ENCODE results near the gene YWHAG.

YWHAG gene

DNA sequence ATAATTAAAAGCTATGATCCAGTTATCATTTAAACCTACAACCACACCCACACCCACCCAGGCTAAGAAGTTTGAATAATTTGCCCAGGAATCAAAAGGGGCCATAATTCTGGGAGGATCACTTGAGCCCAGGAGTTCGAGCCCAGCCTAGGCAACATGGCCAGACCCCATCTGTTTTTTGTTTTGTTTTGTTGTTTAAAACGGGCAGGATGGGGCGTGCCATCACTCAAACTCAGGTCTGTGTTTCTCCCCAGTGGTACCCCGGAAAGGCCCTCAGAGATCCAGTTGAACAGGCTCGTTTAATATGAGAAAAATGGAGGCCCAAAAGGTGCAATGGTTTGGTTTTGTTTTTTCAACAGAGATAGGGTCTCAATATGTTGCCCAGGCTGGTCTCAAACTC lies 33.0 kb downstream of the YWHAG start:
- no peaks in the 10 kb centered on the region for H3K79me2 ChIP-seq (ENCODE audit: control insufficient read depth, insufficient read depth, low read length, poor library complexity)
- H3K36me3 ChIP-seq (ENCODE audit: control insufficient read depth in 1 of 2, insufficient read depth in 2 of 2, low read length in 2 of 2), result peaks cover 31 to 50% of the 10 kb centered on the region in 2 experiments
- H3K27ac ChIP-seq (ENCODE audit: low read depth, low read length), result no peak overlapping the region
- no peak overlapping the region for H3K4me2 ChIP-seq (ENCODE audit: low read length)
- no peak overlapping the region for H4K8ac ChIP-seq (ENCODE audit: low read depth, low read length)
- H2BK5ac ChIP-seq (ENCODE audit: low read depth, low read length, poor library complexity), result no peak overlapping the region
- no peak overlapping the region for H2AFZ ChIP-seq (ENCODE audit: insufficient read depth, low read length, poor library complexity)
- H3K23ac ChIP-seq (ENCODE audit: low read length), result no peak overlapping the region
- H3K4me3 ChIP-seq (ENCODE audit: low read depth, low read length), result no peak overlapping the region
- H4K91ac ChIP-seq (ENCODE audit: low read depth, low read length), result no peak overlapping the region
- no peak overlapping the region for H3K9ac ChIP-seq (ENCODE audit: low read length)
- H3K4ac ChIP-seq (ENCODE audit: low read depth, low read length), result no peak overlapping the region
- H3K18ac ChIP-seq (ENCODE audit: low read length), result no peak overlapping the region
- no peaks in the 10 kb centered on the region for H3K9me3 ChIP-seq (ENCODE audit: insufficient read depth, low read depth, low read length)
- H2BK120ac ChIP-seq (ENCODE audit: insufficient read depth, low read length, poor library complexity), result no peak overlapping the region
- no peak overlapping the region for H2AK5ac ChIP-seq (ENCODE audit: low read length)
- no peak overlapping the region for H2BK12ac ChIP-seq (ENCODE audit: low read length)
- no peaks in the 10 kb centered on the region for H3K79me1 ChIP-seq (ENCODE audit: low read length)
- H4K12ac ChIP-seq (ENCODE audit: low read depth, low read length), result no peak overlapping the region
- WGBS (ENCODE audit: extremely low coverage, insufficient coverage, insufficient read length), result no CpG with 5 or more reads among the region's 5 CpGs
- H3K4me1 ChIP-seq (ENCODE audit: control insufficient read depth in 1 of 2, insufficient read depth in 2 of 2, low read length in 2 of 2), result no peaks in the 10 kb centered on the region
- no peak overlapping the region for H3K14ac ChIP-seq (ENCODE audit: low read length)
- no peak for DNase-seq
- no peaks in the 10 kb centered on the region for H3K27me3 ChIP-seq (ENCODE audit: insufficient read depth, low read length)

DNA sequence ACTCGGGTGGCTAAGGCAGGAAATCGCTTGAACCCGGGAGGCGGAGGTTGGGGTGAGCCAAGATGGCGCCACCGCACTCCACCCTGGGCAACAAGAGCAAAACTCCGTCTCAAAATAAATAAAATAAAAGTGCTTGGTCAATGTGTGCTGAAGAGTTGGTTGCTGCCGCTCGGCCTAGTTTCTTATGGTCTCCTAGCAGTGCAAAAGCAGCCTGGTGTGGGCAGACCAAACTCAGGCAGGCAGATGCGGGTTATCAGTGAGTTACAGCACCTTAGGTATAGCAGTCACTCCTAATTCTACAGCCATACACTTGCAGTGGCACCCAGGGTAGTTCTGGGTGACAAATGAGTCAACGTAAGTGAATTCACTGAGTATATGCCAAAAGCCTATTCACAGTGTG lies 33.7 kb downstream of the YWHAG start:
- no peak overlapping the region for H3K23ac ChIP-seq (ENCODE audit: low read length)
- no peaks in the 10 kb centered on the region for H3K79me1 ChIP-seq (ENCODE audit: low read length)

DNA sequence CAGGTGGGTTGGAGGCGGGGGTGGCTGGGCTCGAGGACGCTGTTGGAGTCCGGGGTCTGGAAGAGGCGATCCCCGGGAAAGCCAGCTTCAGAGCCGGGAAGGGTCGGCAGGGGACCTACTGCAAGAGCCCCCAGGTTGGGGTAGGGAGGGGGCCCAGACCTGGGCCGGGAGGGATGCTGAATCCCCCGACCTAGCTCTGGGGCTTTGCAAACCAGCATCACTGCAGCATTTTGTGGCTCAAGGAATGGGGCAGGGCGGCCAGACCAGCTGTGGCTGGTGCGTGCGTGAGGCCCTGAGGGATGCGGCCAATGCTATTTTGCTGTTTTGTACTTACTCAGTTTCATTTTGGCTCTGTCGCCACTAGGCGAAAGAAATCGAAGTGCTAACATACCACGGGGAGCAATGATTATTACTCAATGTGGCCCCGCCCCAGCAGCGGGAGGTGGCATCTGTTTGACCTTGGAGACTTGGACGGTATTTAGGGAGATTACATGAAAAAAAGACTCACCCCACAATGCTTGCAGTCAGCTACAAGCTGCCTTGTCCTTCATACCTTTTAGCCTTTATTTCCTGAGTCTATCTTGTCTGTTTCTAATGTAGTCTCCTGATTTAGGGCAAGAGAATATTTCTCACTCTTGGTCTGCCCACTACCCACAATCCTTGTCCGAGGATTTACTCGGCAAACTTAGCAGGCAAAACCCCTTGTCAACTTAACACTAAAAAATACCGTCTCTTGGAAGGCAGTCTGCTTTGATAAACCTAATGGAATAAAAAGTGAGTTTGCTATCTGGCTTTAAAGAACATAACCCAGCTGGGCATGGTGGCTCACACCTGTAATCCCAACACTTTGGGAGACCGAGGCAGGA lies 40.1 kb downstream of the YWHAG start:
- Histone ChIP-seq H3K4me2 (ENCODE audit: low read length) (peak overlapping the region; percentile 84), H3K14ac (ENCODE audit: low read length) (peak overlapping the region; percentile 83), H3K27ac (ENCODE audit: low read depth, low read length) (peak overlapping the region; percentile 87), H3K23ac (ENCODE audit: low read length) (no peak overlapping the region), H4K8ac (ENCODE audit: low read depth, low read length) (peak overlapping the region; percentile 89), H3K27me3 (ENCODE audit: insufficient read depth, low read length) (no peaks in the 10 kb centered on the region), H2BK12ac (ENCODE audit: low read length) (peak overlapping the region; percentile 72), H4K91ac (ENCODE audit: low read depth, low read length) (peak overlapping the region; percentile 91), H2AFZ (ENCODE audit: insufficient read depth, low read length, poor library complexity) (peak overlapping the region; percentile 85), H2BK5ac (ENCODE audit: low read depth, low read length, poor library complexity) (peak overlapping the region; percentile 75), H3K79me2 (ENCODE audit: control insufficient read depth, insufficient read depth, low read length, poor library complexity) (peaks cover 5% of the 10 kb centered on the region), H4K12ac (ENCODE audit: low read depth, low read length) (peak overlapping the region; percentile 93), H2AK5ac (ENCODE audit: low read length) (peak overlapping the region; percentile 60), H3K9ac (ENCODE audit: low read length) (peak overlapping the region; percentile 35), H3K36me3 (ENCODE audit: control insufficient read depth in 1 of 2, insufficient read depth in 2 of 2, low read length in 2 of 2) (peaks cover 2% of the 10 kb centered on the region in 2 experiments), H3K79me1 (ENCODE audit: low read length) (peaks cover 12% of the 10 kb centered on the region), H3K4me1 (ENCODE audit: control insufficient read depth in 1 of 2, insufficient read depth in 2 of 2, low read length in 2 of 2) (peaks cover 8 to 9% of the 10 kb centered on the region in 2 experiments), H3K18ac (ENCODE audit: low read length) (peak overlapping the region; percentile 73), H3K4ac (ENCODE audit: low read depth, low read length) (peak overlapping the region; percentile 72), H3K4me3 (ENCODE audit: low read depth, low read length) (peak overlapping the region; percentile 75), H3K9me3 (ENCODE audit: insufficient read depth, low read depth, low read length) (peaks cover 3% of the 10 kb centered on the region), H2BK120ac (ENCODE audit: insufficient read depth, low read length, poor library complexity) (peak overlapping the region; percentile 52)
- peak; percentile 90 for DNase-seq
- no CpG with 5 or more reads among the region's 25 CpGs for WGBS (ENCODE audit: extremely low coverage, insufficient coverage, insufficient read length)

More for the DNA sequence above, 33.7 kb downstream of the YWHAG start:
- Histone ChIP-seq H4K8ac (ENCODE audit: low read depth, low read length) (no peak overlapping the region), H2BK5ac (ENCODE audit: low read depth, low read length, poor library complexity) (no peak overlapping the region), H3K18ac (ENCODE audit: low read length) (peak overlapping the region; percentile 47), H3K27me3 (ENCODE audit: insufficient read depth, low read length) (no peaks in the 10 kb centered on the region), H2AFZ (ENCODE audit: insufficient read depth, low read length, poor library complexity) (no peak overlapping the region), H4K91ac (ENCODE audit: low read depth, low read length) (no peak overlapping the region), H2BK12ac (ENCODE audit: low read length) (no peak overlapping the region), H3K9me3 (ENCODE audit: insufficient read depth, low read depth, low read length) (no peaks in the 10 kb centered on the region), H3K4me2 (ENCODE audit: low read length) (no peak overlapping the region), H3K4me1 (ENCODE audit: control insufficient read depth in 1 of 2, insufficient read depth in 2 of 2, low read length in 2 of 2) (no peaks in the 10 kb centered on the region), H3K14ac (ENCODE audit: low read length) (no peak overlapping the region), H3K4me3 (ENCODE audit: low read depth, low read length) (no peak overlapping the region), H2BK120ac (ENCODE audit: insufficient read depth, low read length, poor library complexity) (no peak overlapping the region), H3K79me2 (ENCODE audit: control insufficient read depth, insufficient read depth, low read length, poor library complexity) (no peaks in the 10 kb centered on the region), H3K9ac (ENCODE audit: low read length) (no peak overlapping the region), H2AK5ac (ENCODE audit: low read length) (no peak overlapping the region), H3K4ac (ENCODE audit: low read depth, low read length) (peak overlapping the region; percentile 18), H3K27ac (ENCODE audit: low read depth, low read length) (no peak overlapping the region), H4K12ac (ENCODE audit: low read depth, low read length) (no peak overlapping the region), H3K36me3 (ENCODE audit: control insufficient read depth in 1 of 2, insufficient read depth in 2 of 2, low read length in 2 of 2) (peaks cover 30 to 45% of the 10 kb centered on the region in 2 experiments)
- no CpG with 5 or more reads among the region's 11 CpGs for WGBS (ENCODE audit: extremely low coverage, insufficient coverage, insufficient read length)
- no peak for DNase-seq

DNA sequence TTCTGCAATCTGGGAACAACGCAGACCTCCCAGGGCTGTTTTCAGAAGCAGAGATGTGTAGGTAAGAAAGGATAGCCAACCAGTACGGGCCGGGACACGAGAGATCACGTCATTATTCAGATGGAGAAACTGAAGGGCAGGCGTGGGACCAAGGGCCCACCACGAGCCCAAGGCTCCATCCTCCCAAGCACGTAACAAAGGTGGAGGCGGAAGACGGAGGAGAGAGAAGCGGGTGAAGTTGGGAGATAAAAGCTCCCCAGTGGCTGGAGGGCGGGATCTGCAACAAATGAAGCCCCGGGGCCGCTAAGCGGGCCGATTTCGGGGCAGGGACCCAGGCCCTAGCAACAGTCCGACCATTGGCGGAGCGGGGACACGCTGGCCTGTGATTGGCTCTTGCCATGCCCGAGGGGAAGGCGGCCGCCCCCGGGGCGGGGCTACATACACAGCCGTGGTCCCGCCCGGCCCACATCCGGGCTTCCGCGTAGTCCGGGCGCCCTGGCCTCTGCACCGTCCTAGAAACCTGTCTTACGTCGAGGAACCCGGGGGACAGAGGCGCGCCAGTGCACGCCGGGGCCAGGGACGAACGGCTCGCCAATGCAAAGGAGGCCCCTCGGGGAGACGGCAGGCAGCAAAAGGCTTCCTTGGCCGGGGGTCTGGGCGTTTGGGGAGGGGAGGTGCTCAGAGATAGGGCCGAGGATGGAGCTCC lies 40.9 kb downstream of the YWHAG start:
- peak overlapping the region; percentile 35 for H3K9ac ChIP-seq (ENCODE audit: low read length)
- H4K8ac ChIP-seq (ENCODE audit: low read depth, low read length), result peak overlapping the region; percentile 93
- H3K79me1 ChIP-seq (ENCODE audit: low read length), result peaks cover 12% of the 10 kb centered on the region
- H2AFZ ChIP-seq (ENCODE audit: insufficient read depth, low read length, poor library complexity), result peak overlapping the region; percentile 85
- H3K36me3 ChIP-seq (ENCODE audit: control insufficient read depth in 1 of 2, insufficient read depth in 2 of 2, low read length in 2 of 2), result peaks cover 2% of the 10 kb centered on the region in 2 experiments
- H3K27ac ChIP-seq (ENCODE audit: low read depth, low read length), result peak overlapping the region; percentile 87
- peaks cover 3% of the 10 kb centered on the region for H3K9me3 ChIP-seq (ENCODE audit: insufficient read depth, low read depth, low read length)
- H2BK5ac ChIP-seq (ENCODE audit: low read depth, low read length, poor library complexity), result peak overlapping the region; percentile 75
- peaks cover 8 to 11% of the 10 kb centered on the region in 2 experiments for H3K4me1 ChIP-seq (ENCODE audit: control insufficient read depth in 1 of 2, insufficient read depth in 2 of 2, low read length in 2 of 2)
- H3K4me2 ChIP-seq (ENCODE audit: low read length), result peak overlapping the region; percentile 84
- peak overlapping the region; percentile 72 for H3K4ac ChIP-seq (ENCODE audit: low read depth, low read length)
- H3K18ac ChIP-seq (ENCODE audit: low read length), result peak overlapping the region; percentile 73
- peak overlapping the region; percentile 91 for H4K91ac ChIP-seq (ENCODE audit: low read depth, low read length)
- WGBS (ENCODE audit: extremely low coverage, insufficient coverage, insufficient read length), result no CpG with 5 or more reads among the region's 50 CpGs
- H2BK12ac ChIP-seq (ENCODE audit: low read length), result peak overlapping the region; percentile 72
- H3K23ac ChIP-seq (ENCODE audit: low read length), result no peak overlapping the region
- H3K4me3 ChIP-seq (ENCODE audit: low read depth, low read length), result peak overlapping the region; percentile 75
- no peak overlapping the region for H2AK5ac ChIP-seq (ENCODE audit: low read length)
- H4K12ac ChIP-seq (ENCODE audit: low read depth, low read length), result peak overlapping the region; percentile 93
- peak; percentile 99 for DNase-seq
- H3K79me2 ChIP-seq (ENCODE audit: control insufficient read depth, insufficient read depth, low read length, poor library complexity), result peaks cover 5% of the 10 kb centered on the region
- no peaks in the 10 kb centered on the region for H3K27me3 ChIP-seq (ENCODE audit: insufficient read depth, low read length)
- peak overlapping the region; percentile 88 for H3K14ac ChIP-seq (ENCODE audit: low read length)
- H2BK120ac ChIP-seq (ENCODE audit: insufficient read depth, low read length, poor library complexity), result peak overlapping the region; percentile 62

Measured in trophoblast cell (in vitro differentiated cells and primary cell).